Ishikawa (cell line): ENCODE data around the gene PJVK.

Experiments used
- CEBPB ChIP-seq: IDR thresholded peaks from 2 replicates; pipeline ENCODE4 v1.6.1; 2012
- NFIC ChIP-seq: IDR thresholded peaks from 2 replicates; pipeline ENCODE4 v1.6.1; 2012
- RAD21 ChIP-seq: IDR thresholded peaks from 2 replicates; pipeline ENCODE4 v1.6.1; 2012; ENCODE audit warnings: low read depth
- REST ChIP-seq: IDR thresholded peaks from 2 replicates; pipeline ENCODE4 v1.6.1; 2012; ENCODE audit warnings: low read depth, mild to moderate bottlenecking
- TAF1 ChIP-seq: IDR thresholded peaks from 2 replicates; pipeline ENCODE4 v1.6.1; 2012; ENCODE audit warnings: low read depth, mild to moderate bottlenecking
- TCF12 ChIP-seq: IDR thresholded peaks from 2 replicates; pipeline ENCODE4 v1.6.1; 2012; ENCODE audit warnings: low read depth
- TEAD4 ChIP-seq: IDR thresholded peaks from 2 replicates; pipeline ENCODE4 v1.6.1; 2012
- YY1 ChIP-seq: IDR thresholded peaks from 2 replicates; pipeline ENCODE4 v1.6.1; 2012; ENCODE audit warnings: low read depth
- TF ChIP-seq, protein P1 (sequence below): IDR thresholded peaks from 2 replicates; pipeline ENCODE4 v1.6.1; 2012

GRCh38 chr2:178478439-178479274, 27.5 kb downstream of the PJVK start, which contains the start of gene FKBP7:
- TF ChIP-seq REST (no peak), TCF12 (0 out of 2 replicates have a peak, but pooled peaks have one; percentile 46), TAF1 (peak; percentile 61), RAD21 (peak; percentile 61), NFIC (no peak), CEBPB (no peak), TEAD4 (no peak; the same call in 1 of the 2 replicates), YY1 (no peak)
- TF ChIP-seq, protein P1, sequence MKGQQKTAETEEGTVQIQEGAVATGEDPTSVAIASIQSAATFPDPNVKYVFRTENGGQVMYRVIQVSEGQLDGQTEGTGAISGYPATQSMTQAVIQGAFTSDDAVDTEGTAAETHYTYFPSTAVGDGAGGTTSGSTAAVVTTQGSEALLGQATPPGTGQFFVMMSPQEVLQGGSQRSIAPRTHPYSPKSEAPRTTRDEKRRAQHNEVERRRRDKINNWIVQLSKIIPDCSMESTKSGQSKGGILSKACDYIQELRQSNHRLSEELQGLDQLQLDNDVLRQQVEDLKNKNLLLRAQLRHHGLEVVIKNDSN = no peak
